ENCODE data around the gene TRIM5. TPM values are rescaled to one million over a fixed set of nuclear protein-coding genes. Genes with fewer than 3 reads are reported as not detected.

TRIM5 gene
- total RNA-seq, 2 donors from 2014 or later, result 17.4 to 36.9 TPM

DNA sequence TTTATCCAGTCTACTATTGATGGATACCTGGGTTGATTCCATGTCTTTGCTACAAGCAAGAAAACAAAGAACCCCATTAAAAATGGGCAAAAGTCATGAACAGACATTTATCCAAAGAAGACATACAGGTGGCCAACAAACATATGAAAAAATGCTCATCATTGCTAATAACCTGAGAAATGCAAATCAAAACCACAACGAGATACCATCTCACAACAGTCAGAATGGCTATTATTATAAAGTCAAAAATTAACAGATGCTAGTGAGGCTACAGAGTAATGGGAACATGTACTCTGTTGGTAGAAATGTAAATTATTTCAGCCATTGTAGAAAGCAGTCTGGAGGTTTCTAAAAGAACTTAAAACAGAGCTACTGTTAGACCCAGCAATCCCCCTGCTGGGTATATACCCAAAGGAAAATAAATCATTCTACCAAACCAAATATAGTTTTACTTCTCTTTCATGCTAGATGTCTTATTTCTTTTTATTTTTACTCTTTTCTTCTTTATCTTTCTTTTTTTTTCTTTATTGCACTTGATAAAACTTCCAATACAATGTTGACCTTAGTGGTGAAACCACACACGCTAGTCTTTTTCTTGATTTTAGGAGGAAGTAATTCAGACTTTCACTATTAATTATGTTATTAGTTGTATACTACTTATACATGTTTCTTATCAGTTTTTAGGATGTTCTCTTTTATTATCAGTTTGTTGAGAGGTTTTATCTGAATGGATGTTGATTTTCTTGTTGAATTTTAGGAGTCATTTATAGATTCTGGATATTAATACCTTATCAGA, 19.1 kb upstream of the TRIM5 start:
- Histone ChIP-seq H3K27me3 (replicated peaks; ENCODE audit: insufficient read depth) (no peaks in the 10 kb centered on the region), H3K36me3 (no peaks in the 10 kb centered on the region), H3K4me1 (replicated peaks) (no peaks in the 10 kb centered on the region), H3K4me3 (no peak overlapping the region), H3K27ac (no peak overlapping the region), H3K9me3 (no peaks in the 10 kb centered on the region)
- intact Hi-C loops (cut with DNase I), result no loop called here
- 94% methylated on average over 2 of the region's 2 CpGs for WGBS
- DNase-seq (ENCODE audit: low spot score), result no peak
- TF ChIP-seq, protein P1, sequence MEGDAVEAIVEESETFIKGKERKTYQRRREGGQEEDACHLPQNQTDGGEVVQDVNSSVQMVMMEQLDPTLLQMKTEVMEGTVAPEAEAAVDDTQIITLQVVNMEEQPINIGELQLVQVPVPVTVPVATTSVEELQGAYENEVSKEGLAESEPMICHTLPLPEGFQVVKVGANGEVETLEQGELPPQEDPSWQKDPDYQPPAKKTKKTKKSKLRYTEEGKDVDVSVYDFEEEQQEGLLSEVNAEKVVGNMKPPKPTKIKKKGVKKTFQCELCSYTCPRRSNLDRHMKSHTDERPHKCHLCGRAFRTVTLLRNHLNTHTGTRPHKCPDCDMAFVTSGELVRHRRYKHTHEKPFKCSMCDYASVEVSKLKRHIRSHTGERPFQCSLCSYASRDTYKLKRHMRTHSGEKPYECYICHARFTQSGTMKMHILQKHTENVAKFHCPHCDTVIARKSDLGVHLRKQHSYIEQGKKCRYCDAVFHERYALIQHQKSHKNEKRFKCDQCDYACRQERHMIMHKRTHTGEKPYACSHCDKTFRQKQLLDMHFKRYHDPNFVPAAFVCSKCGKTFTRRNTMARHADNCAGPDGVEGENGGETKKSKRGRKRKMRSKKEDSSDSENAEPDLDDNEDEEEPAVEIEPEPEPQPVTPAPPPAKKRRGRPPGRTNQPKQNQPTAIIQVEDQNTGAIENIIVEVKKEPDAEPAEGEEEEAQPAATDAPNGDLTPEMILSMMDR (IDR thresholded peaks at IDR 0.05), result no peak
- TF ChIP-seq POLR2A (IDR thresholded peaks at IDR 0.05), result no peak
- no peak for TF ChIP-seq POLR2AphosphoS5 (IDR thresholded peaks at IDR 0.05)

- 73% methylated on average over 3 of the region's 3 CpGs for WGBS
- no peak overlapping the region for H3K27ac ChIP-seq
- no peaks in the 10 kb centered on the region for H3K9me3 ChIP-seq
- no peak overlapping the region for H3K4me3 ChIP-seq
- H3K36me3 ChIP-seq, result no peaks in the 10 kb centered on the region
- TF ChIP-seq POLR2A (IDR thresholded peaks at IDR 0.05), result no peak
- no peak for TF ChIP-seq POLR2AphosphoS5 (IDR thresholded peaks at IDR 0.05)
- TF ChIP-seq, protein P1 (IDR thresholded peaks at IDR 0.05), result no peak
- intact Hi-C loops (cut with DNase I), result no loop called here
- no peaks in the 10 kb centered on the region for H3K27me3 ChIP-seq (replicated peaks; ENCODE audit: insufficient read depth)
- DNase-seq (ENCODE audit: low spot score), result no peak
- no peaks in the 10 kb centered on the region for H3K4me1 ChIP-seq (replicated peaks)
Measured at GRCh38 chr11:5701055-5701577, 16.2 kb upstream of the TRIM5 start.

- intact Hi-C loops (cut with DNase I), result no loop called here
- Histone ChIP-seq H3K4me1 (replicated peaks) (no peaks in the 10 kb centered on the region), H3K9me3 (no peaks in the 10 kb centered on the region), H3K27me3 (replicated peaks; ENCODE audit: insufficient read depth) (no peaks in the 10 kb centered on the region), H3K27ac (no peak overlapping the region), H3K4me3 (no peak overlapping the region), H3K36me3 (no peaks in the 10 kb centered on the region)
- 89% methylated on average over 10 of the region's 10 CpGs for WGBS
- no peak for DNase-seq (ENCODE audit: low spot score)
- TF ChIP-seq, protein P1 (IDR thresholded peaks at IDR 0.05), result no peak
- TF ChIP-seq POLR2AphosphoS5 (IDR thresholded peaks at IDR 0.05) (no peak), POLR2A (IDR thresholded peaks at IDR 0.05) (no peak)
Measured at GRCh38 chr11:5700421-5701054, 15.7 kb upstream of the TRIM5 start.

GRCh38 chr11:5698281-5698680, 13.4 kb upstream of the TRIM5 start:
- no peaks in the 10 kb centered on the region for H3K4me1 ChIP-seq (replicated peaks)
- H3K4me3 ChIP-seq, result no peak overlapping the region
- no peak for DNase-seq (ENCODE audit: low spot score)
- intact Hi-C loops (cut with DNase I), result no loop called here
- H3K9me3 ChIP-seq, result no peaks in the 10 kb centered on the region
- WGBS, result 92% methylated on average over 7 of the region's 7 CpGs
- H3K36me3 ChIP-seq, result no peaks in the 10 kb centered on the region
- H3K27me3 ChIP-seq (replicated peaks; ENCODE audit: insufficient read depth), result no peaks in the 10 kb centered on the region
- H3K27ac ChIP-seq, result no peak overlapping the region
- TF ChIP-seq POLR2AphosphoS5 (IDR thresholded peaks at IDR 0.05) (no peak), POLR2A (IDR thresholded peaks at IDR 0.05) (no peak)
- TF ChIP-seq, protein P1 (IDR thresholded peaks at IDR 0.05), result no peak
